ENCODE data around the gene AVEN. TPM values are rescaled to one million over a fixed set of nuclear protein-coding genes. Genes with fewer than 3 reads are reported as not detected.

Gene AVEN
- total and polyA plus RNA-seq, 2 of the 4 experiments (the other 2 are of a cell fraction): 9.1 to 17.6 TPM

DNA sequence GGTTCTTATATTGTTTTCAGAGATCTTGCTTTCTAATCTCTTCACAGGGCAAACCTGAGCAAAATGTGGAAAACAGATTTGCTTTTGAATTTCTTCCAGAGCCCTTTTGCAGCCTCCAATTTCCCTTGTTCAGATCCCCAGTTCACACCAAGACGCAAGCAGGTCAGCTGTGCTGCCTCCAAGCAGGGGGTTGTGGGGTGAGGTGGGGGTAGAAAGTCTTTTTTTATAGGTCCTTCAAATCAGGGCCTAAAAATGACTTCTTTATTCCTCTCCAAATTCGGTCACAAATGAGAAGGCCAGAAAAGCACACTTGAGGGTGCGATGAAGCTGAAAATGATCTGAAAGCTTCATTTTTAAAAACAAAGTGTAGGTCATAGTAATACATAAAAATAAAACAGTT is 26.3 kb upstream of the AVEN start:
- Histone ChIP-seq H3K9me1 (ENCODE audit: insufficient read depth, low read length) (no peaks in the 10 kb centered on the region), H4K5ac (ENCODE audit: low read depth, low read length) (no peak overlapping the region), H3K56ac (ENCODE audit: extremely low read depth, insufficient read depth, low read length) (no peak overlapping the region), H2BK5ac (ENCODE audit: low read depth, low read length, poor library complexity, severe bottlenecking) (no peak overlapping the region), H3K14ac (replicated peaks; ENCODE audit: low read depth, low read length) (no peak overlapping the region), H3K4me2 (ENCODE audit: low read depth, low read length) (no peak overlapping the region), H2BK15ac (ENCODE audit: low read depth, low read length) (no peak overlapping the region), H2AFZ (replicated peaks; ENCODE audit: low read length, poor library complexity) (no peak overlapping the region), H3K4me1 (ENCODE audit: control insufficient read depth, insufficient read depth, low read length) (no peaks in the 10 kb centered on the region), H3K27ac (ENCODE audit: insufficient read depth, low read length) (no peak overlapping the region), H2BK20ac (ENCODE audit: low read depth, low read length) (no peak overlapping the region), H3K27me3 (ENCODE audit: control insufficient read depth, insufficient read depth, low read length) (no peaks in the 10 kb centered on the region), H3K4ac (ENCODE audit: low read depth, low read length) (no peak overlapping the region), H3K9me3 (ENCODE audit: control insufficient read depth, insufficient read depth, low read length) (no peaks in the 10 kb centered on the region), H4K91ac (ENCODE audit: insufficient read depth, low read depth, low read length) (no peak overlapping the region), H3K23ac (ENCODE audit: low read depth, low read length) (no peak overlapping the region), H3K9ac (ENCODE audit: low read depth, low read length) (no peak overlapping the region), H4K8ac (ENCODE audit: low read depth in 2 of 2, low read length in 2 of 2) (no peak overlapping the region), H2AK9ac (replicated peaks; ENCODE audit: low read depth, low read length, poor library complexity) (no peak overlapping the region), H3K18ac (ENCODE audit: low read depth, low read length) (no peak overlapping the region), H3K4me3 (ENCODE audit: insufficient read depth, low read depth, low read length) (no peak overlapping the region), H3K36me3 (ENCODE audit: control insufficient read depth, insufficient read depth, low read length) (no peaks in the 10 kb centered on the region), H2BK120ac (ENCODE audit: low read depth, low read length) (no peak overlapping the region), H4K20me1 (ENCODE audit: insufficient read depth, low read length) (no peaks in the 10 kb centered on the region), H3K79me1 (ENCODE audit: low read depth in 1 of 2, low read length in 2 of 2) (no peaks in the 10 kb centered on the region), H2AK5ac (ENCODE audit: low read depth, low read length) (no peak overlapping the region)
- CTCF ChIA-PET: no interaction called here
- DNase-seq (no peak), ATAC-seq (ENCODE audit: low read depth) (no peak)
- no TSS peak for BruUV-seq (replicated peaks)
- POLR2A ChIA-PET (ENCODE audit: unreplicated experiment): no interaction called here
- dilution Hi-C loops (cut with HindIII; ENCODE audit: low sequenced_read_pairs, unreplicated experiment) (no loop called here), intact Hi-C loops (cut with micrococcal nuclease) (loop anchor here (10.0 kb wide), 1 partner anchor 300 kb away; the partner anchor contains the start of gene LPCAT4), in situ Hi-C loops (cut with MboI; ENCODE audit: low sequenced_read_pairs) (loop anchor here (10.0 kb wide), 1 partner anchor 150 kb away; the partner anchor contains the start of gene KATNBL1)
- TF ChIP-seq, protein P1, sequence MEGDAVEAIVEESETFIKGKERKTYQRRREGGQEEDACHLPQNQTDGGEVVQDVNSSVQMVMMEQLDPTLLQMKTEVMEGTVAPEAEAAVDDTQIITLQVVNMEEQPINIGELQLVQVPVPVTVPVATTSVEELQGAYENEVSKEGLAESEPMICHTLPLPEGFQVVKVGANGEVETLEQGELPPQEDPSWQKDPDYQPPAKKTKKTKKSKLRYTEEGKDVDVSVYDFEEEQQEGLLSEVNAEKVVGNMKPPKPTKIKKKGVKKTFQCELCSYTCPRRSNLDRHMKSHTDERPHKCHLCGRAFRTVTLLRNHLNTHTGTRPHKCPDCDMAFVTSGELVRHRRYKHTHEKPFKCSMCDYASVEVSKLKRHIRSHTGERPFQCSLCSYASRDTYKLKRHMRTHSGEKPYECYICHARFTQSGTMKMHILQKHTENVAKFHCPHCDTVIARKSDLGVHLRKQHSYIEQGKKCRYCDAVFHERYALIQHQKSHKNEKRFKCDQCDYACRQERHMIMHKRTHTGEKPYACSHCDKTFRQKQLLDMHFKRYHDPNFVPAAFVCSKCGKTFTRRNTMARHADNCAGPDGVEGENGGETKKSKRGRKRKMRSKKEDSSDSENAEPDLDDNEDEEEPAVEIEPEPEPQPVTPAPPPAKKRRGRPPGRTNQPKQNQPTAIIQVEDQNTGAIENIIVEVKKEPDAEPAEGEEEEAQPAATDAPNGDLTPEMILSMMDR (conservative IDR thresholded peaks at IDR 0.05; ENCODE audit: low read depth, low read length): no peak
- TF ChIP-seq CHD1 (IDR thresholded peaks at IDR 0.05; ENCODE audit: low read depth, low read length) (no peak), MXI1 (IDR thresholded peaks at IDR 0.05; ENCODE audit: borderline replicate concordance, low read depth, low read length) (no peak), MAFK (IDR thresholded peaks at IDR 0.05; ENCODE audit: low read depth, low read length) (no peak), MAZ (IDR thresholded peaks at IDR 0.05; ENCODE audit: borderline replicate concordance, low read depth, low read length) (no peak), ELK1 (IDR thresholded peaks at IDR 0.05; ENCODE audit: borderline replicate concordance, low read depth, low read length) (no peak), RCOR1 (IDR thresholded peaks at IDR 0.05; ENCODE audit: insufficient replicate concordance, low read length) (no peak), RAD21 (IDR thresholded peaks at IDR 0.05; ENCODE audit: low read length) (no peak), NFE2L2 (IDR thresholded peaks at IDR 0.05; ENCODE audit: low read depth, low read length) (no peak), USF2 (IDR thresholded peaks at IDR 0.05; ENCODE audit: low read depth, low read length) (no peak), RFX5 (IDR thresholded peaks at IDR 0.05; ENCODE audit: low read depth, low read length) (no peak), BHLHE40 (IDR thresholded peaks at IDR 0.05; ENCODE audit: low read depth, low read length) (no peak), SMC3 (IDR thresholded peaks at IDR 0.05; ENCODE audit: low read depth, low read length) (no peak), POLR2A (IDR thresholded peaks at IDR 0.05; ENCODE audit: low read depth, low read length) (no peak), FOS (IDR thresholded peaks at IDR 0.05; ENCODE audit: low read depth, low read length) (no peak), CEBPB (IDR thresholded peaks at IDR 0.05; ENCODE audit: low read depth, low read length) (no peak)
- no CpG with 5 or more reads among the region's 3 CpGs for WGBS, 2 experiments (ENCODE audit: extremely low coverage in 2 of 2, insufficient read length in 1 of 2)

All from IMR-90 (cell line).